Vagina (tissue), 2 donors: ENCODE measurements around the gene CCDC122.

ENCODE experiments used
- CTCF ChIP-seq, 3 experiments: fragments of 450-650 bp in 2 of 3; fragments of 200-600 bp in 1 of 3; sonication (generic) in 1 of 3; IDR thresholded peaks; one replicate each; pipeline ENCODE4 v1.5.1; 2017 to 2019; ENCODE audit warnings: antibody characterized with exemption in 3 of 3, mild to moderate bottlenecking in 2 of 3, moderate library complexity in 2 of 3
- POLR2AphosphoS5 ChIP-seq, 2 donors: sonication (generic); formaldehyde crosslinking; IDR thresholded peaks; one replicate each; pipeline ENCODE4 v1.9.0; 2017; ENCODE audit warnings: antibody characterized with exemption in 2 of 2, mild to moderate bottlenecking in 2 of 2, low read depth in 1 of 2; ENCODE audit not compliant: insufficient read depth in 1 of 2

GRCh38 chr13:43797869-43798268 is 81.7 kb downstream of the CCDC122 start:
- TF ChIP-seq POLR2AphosphoS5 (IDR thresholded peaks at IDR 0.05; ENCODE audit: insufficient read depth in 1 of 2, low read depth in 1 of 2) (no peak), CTCF (IDR thresholded peaks at IDR 0.05) (no peak)
